ENCODE data around the gene GPN1. TPM values are rescaled to one million over a fixed set of nuclear protein-coding genes. Genes with fewer than 3 reads are reported as not detected.

Gene GPN1
- total RNA-seq (2021; ENCODE audit: unreplicated experiment) (37.2 TPM), Bru-seq, nascent RNA (percentile 74 among the genes with signal in this experiment), BruChase-seq, experiment 1, labeled RNA remaining after a 2-hour chase (percentile 76 among the genes with signal in this experiment), BruChase-seq, experiment 2, labeled RNA remaining after a 6-hour chase (percentile 84 among the genes with signal in this experiment)
- 31.8 TPM for polyA plus RNA-seq (2012; ENCODE audit: insufficient read length)
- long read RNA-seq, transcript GPN1-212 (14 exons, 1,832 nt) = major isoform, 98 of 121 reads
- long read RNA-seq, partial matches to known transcripts = 2 of 121 reads
- long read RNA-seq, other reads (novel, unspliced or antisense) = 21 of 121 reads

GRCh38 chr2:27628767-27629709 lies at the start of gene GPN1, which contains the start of gene CCDC121:
Gene GPN1, plus strand, starts transcription at chr2:27629050. Its CDS starts 9 bp downstream, at chr2:27629059.
Gene CCDC121, minus strand, starts transcription at chr2:27629012. Its CDS starts 1,213 bp downstream, at chr2:27627799.
- TF ChIP-seq REST (IDR thresholded peaks at IDR 0.05; ENCODE audit: insufficient read depth in 1 of 2, low read depth in 2 of 2, low read length in 1 of 2) = no peak
- peak; percentile 92 for TF ChIP-seq POLR2AphosphoS5 (IDR thresholded peaks at IDR 0.05; ENCODE audit: low read depth, low read length)
- TF ChIP-seq CTCF (IDR thresholded peaks at IDR 0.05) = no peak
- no peak for TF ChIP-seq TCF7L2 (IDR thresholded peaks at IDR 0.05; ENCODE audit: low read depth, low read length)
- TF ChIP-seq SIN3A (IDR thresholded peaks at IDR 0.05; ENCODE audit: borderline replicate concordance, insufficient read depth, low read depth, low read length) = peak; percentile 89
- H3K4me3 ChIP-seq (ENCODE audit: low read depth in 2 of 2, low read length in 2 of 2) = peak within 1 kb of the TSS; percentile 77 to 100
- ATAC-seq (peak; percentile 99), DNase-seq (ENCODE audit: low read depth, low spot score) (peak; percentile 53)
- in situ Hi-C loops (cut with HindIII; ENCODE audit: low pct_unique_long_range_greater_than_20kb, low sequenced_read_pairs) = no loop called here
- intact Hi-C loops (cut with micrococcal nuclease; ENCODE audit: unreplicated experiment) = loop anchor here (5.0 kb wide), 1 partner anchor 222 kb away; the partner anchor contains the start of gene PPM1G
- H3K27ac ChIP-seq (ENCODE audit: low read length) = peak within 1 kb of the TSS; percentile 92
- ChIA-PET CTCF (interaction anchor here (0.6 kb wide), 2 partner anchors 91 kb away, joined by 3 read pairs; no protein-coding TSS in a partner anchor), POLR2A (interaction anchor here (0.9 kb wide), 1 partner anchor 15 kb away, joined by 3 read pairs; no protein-coding TSS in a partner anchor)
- no peaks in the 10 kb centered on the region for H3K9me3 ChIP-seq (ENCODE audit: control insufficient read depth, insufficient read depth, low read depth, low read length)
- no peaks in the 10 kb centered on the region for H3K27me3 ChIP-seq (ENCODE audit: control insufficient read depth, insufficient read depth, low read length)
- TSS peak; percentile 86 for BruUV-seq (replicated peaks)
- peaks cover 8% of the 10 kb centered on the region for H3K4me1 ChIP-seq (ENCODE audit: control insufficient read depth, insufficient read depth, low read length)
- H3K36me3 ChIP-seq (ENCODE audit: control insufficient read depth, insufficient read depth, low read length) = peaks cover 6% of the 10 kb centered on the region

- no peak for TF ChIP-seq SIN3A (IDR thresholded peaks at IDR 0.05; ENCODE audit: borderline replicate concordance, insufficient read depth, low read depth, low read length)
- no peak for TF ChIP-seq REST (IDR thresholded peaks at IDR 0.05; ENCODE audit: insufficient read depth in 1 of 2, low read depth in 2 of 2, low read length in 1 of 2)
- no peak for TF ChIP-seq CTCF (IDR thresholded peaks at IDR 0.05)
- no peak for TF ChIP-seq TCF7L2 (IDR thresholded peaks at IDR 0.05; ENCODE audit: low read depth, low read length)
- TF ChIP-seq POLR2AphosphoS5 (IDR thresholded peaks at IDR 0.05; ENCODE audit: low read depth, low read length) = no peak
- no peak for ATAC-seq
- POLR2A ChIA-PET = no interaction called here
- H3K9me3 ChIP-seq (ENCODE audit: control insufficient read depth, insufficient read depth, low read depth, low read length) = peaks cover 29% of the 10 kb centered on the region; the same call in 1 of the 2 replicates
- peaks cover 7% of the 10 kb centered on the region; the same call in 1 of the 2 replicates for H3K36me3 ChIP-seq (ENCODE audit: control insufficient read depth, insufficient read depth, low read length)
- in situ Hi-C loops (cut with HindIII; ENCODE audit: low pct_unique_long_range_greater_than_20kb, low sequenced_read_pairs) = no loop called here
- no peak overlapping the region for H3K27ac ChIP-seq (ENCODE audit: low read length)
- peaks cover 3% of the 10 kb centered on the region; the same call in 1 of the 2 replicates for H3K4me1 ChIP-seq (ENCODE audit: control insufficient read depth, insufficient read depth, low read length)
- intact Hi-C loops (cut with micrococcal nuclease; ENCODE audit: unreplicated experiment) = no loop called here
- no peak for DNase-seq (ENCODE audit: low read depth, low spot score)
- no peak overlapping the region for H3K4me3 ChIP-seq (ENCODE audit: low read depth in 2 of 2, low read length in 2 of 2)
- BruUV-seq (replicated peaks) = no TSS peak
- no peaks in the 10 kb centered on the region for H3K27me3 ChIP-seq (ENCODE audit: control insufficient read depth, insufficient read depth, low read length)
- CTCF ChIA-PET = no interaction called here
Measured at GRCh38 chr2:27581417-27582128, 47.3 kb upstream of the GPN1 start.
